ENCODE results near the gene ABCD4.

DNA sequence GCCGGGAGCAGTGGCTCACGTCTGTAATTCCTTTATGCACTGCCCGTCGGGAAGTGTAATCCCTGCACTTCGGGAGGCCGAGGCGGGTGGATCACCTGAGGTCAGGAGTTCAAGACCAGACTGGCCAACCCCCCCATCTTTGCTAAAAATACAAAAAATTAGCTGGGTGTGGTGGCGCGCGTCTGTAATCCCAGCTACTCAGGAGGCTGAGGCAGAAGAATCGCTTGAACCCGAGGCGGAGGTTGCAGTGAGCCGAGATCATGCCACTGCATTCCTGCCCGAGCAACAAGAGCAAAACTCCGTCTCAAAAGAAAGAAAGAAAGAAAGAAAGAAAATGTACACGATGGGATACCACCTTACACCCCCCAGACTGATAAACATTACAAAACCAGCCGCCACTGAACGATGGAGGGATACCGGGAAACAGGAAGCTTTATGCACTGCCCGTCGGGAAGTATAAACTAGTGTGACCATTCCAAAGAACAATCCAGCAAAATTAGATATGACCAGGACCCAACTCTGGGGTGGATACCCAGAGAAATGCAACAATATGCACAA is 1.1 kb downstream of the ABCD4 start:
- TF ChIP-seq POLR2A (IDR thresholded peaks at IDR 0.05), result no peak
- TF ChIP-seq, protein P1, sequence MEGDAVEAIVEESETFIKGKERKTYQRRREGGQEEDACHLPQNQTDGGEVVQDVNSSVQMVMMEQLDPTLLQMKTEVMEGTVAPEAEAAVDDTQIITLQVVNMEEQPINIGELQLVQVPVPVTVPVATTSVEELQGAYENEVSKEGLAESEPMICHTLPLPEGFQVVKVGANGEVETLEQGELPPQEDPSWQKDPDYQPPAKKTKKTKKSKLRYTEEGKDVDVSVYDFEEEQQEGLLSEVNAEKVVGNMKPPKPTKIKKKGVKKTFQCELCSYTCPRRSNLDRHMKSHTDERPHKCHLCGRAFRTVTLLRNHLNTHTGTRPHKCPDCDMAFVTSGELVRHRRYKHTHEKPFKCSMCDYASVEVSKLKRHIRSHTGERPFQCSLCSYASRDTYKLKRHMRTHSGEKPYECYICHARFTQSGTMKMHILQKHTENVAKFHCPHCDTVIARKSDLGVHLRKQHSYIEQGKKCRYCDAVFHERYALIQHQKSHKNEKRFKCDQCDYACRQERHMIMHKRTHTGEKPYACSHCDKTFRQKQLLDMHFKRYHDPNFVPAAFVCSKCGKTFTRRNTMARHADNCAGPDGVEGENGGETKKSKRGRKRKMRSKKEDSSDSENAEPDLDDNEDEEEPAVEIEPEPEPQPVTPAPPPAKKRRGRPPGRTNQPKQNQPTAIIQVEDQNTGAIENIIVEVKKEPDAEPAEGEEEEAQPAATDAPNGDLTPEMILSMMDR (IDR thresholded peaks at IDR 0.05), result no peak

All from body of pancreas (tissue), 4 donors.